Bronchial epithelial cell (primary cell): ENCODE results near the gene EXOC3L1. TPM values are rescaled to one million over a fixed set of nuclear protein-coding genes. Genes with fewer than 3 reads are reported as not detected.

Experiments used
- DNase-seq: peaks from one replicate; pipeline ENCODE4 v3.0.0-alpha.2; 2010; ENCODE audit warnings: low read depth
- FAIRE-seq: peaks from 2 replicates; lab custom pipeline; 2011; peaks lifted over from hg19 to GRCh38; lab: Jason Lieb, UNC
- H3K27me3 ChIP-seq: 2 replicates; pipeline ENCODE4 v1.5.1; 2011; ENCODE audit warnings: low read length; ENCODE audit not compliant: control insufficient read depth, insufficient read depth
- H3K36me3 ChIP-seq: 2 replicates; pipeline ENCODE4 v1.5.1; 2011; ENCODE audit warnings: low read length; ENCODE audit not compliant: control insufficient read depth, insufficient read depth
- H3K4me3 ChIP-seq: 2 replicates; pipeline ENCODE4 v1.5.1; 2011; ENCODE audit warnings: mild to moderate bottlenecking, low read depth, low read length, control low read depth
- CTCF ChIP-seq: IDR thresholded peaks from 2 replicates; pipeline ENCODE4 v1.5.1; 2011; ENCODE audit warnings: mild to moderate bottlenecking, moderate library complexity, low read length, control low read depth, inconsistent platforms; ENCODE audit not compliant: insufficient read depth, severe bottlenecking
- total RNA-seq: library from RNA; depleted of rRNA; stranded (reverse); fragments of >200 nt; gene quantifications from 2 replicates; pipeline ENCODE4 v1.2.1, GENCODE V29; 2014

Gene EXOC3L1
- total RNA-seq, 1 donor from 2014 or later, result not detected

- DNase-seq, result no peak
Measured at GRCh38 chr16:67235816-67236562, 46.1 kb upstream of the EXOC3L1 start.

DNA sequence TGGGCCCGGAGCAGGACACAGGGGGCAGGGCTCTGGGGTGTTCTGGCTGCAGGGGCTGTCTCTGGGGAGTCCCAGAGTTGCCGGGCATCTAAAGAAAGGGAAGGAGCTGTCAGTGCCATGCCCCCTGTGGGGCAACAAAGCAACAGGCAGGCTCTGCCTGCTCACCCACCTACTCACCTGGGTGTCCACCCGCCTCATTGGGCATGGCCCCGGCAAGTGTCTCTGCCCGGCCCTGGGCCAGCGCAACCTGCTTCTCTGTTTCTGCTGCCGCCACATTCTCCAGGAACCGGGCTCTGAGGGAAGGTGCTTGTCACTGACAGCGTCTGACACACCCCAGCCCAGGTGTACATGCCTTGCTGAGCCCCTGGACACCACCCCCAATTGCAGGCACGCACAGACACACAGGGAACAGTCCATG, 44.3 kb upstream of the EXOC3L1 start:
- DNase-seq (no peak), FAIRE-seq (no peak)
- Histone ChIP-seq H3K4me3 (no peak overlapping the region), H3K27me3 (no peaks in the 10 kb centered on the region), H3K36me3 (peaks cover 40% of the 10 kb centered on the region)
- no peak for TF ChIP-seq CTCF

More at GRCh38 chr16:67235816-67236562, 46.1 kb upstream of the EXOC3L1 start:
- H3K27me3 ChIP-seq, result no peaks in the 10 kb centered on the region
- H3K36me3 ChIP-seq, result peaks cover 32% of the 10 kb centered on the region
- no peak for FAIRE-seq
- H3K4me3 ChIP-seq, result no peak overlapping the region
- no peak for TF ChIP-seq CTCF

DNA sequence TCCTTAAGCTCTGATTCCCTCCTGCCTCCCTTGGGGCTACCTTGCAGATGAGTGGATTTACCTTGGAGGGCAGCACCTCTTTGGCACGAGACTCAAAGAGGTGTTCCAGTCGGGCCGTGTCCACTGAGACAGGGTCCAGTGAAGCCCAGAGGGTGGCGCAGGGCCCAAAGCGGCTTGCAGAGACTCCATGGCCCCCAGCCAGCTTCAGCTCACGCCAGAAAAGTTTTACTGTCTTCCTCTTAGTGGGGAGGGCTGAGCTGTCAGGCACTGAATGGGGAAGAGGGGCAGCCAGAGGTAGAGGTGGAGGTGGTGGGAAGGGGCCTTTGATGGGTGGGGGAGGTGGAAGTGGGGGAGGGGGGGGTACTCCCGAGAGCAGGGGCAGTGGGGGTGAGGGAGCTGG, 43.7 kb upstream of the EXOC3L1 start:
- no peaks in the 10 kb centered on the region for H3K27me3 ChIP-seq
- H3K4me3 ChIP-seq, result no peak overlapping the region
- no peak for FAIRE-seq
- TF ChIP-seq CTCF, result no peak
- H3K36me3 ChIP-seq, result peaks cover 41% of the 10 kb centered on the region
- DNase-seq, result no peak

GRCh38 chr16:67230809-67231660, 41.1 kb upstream of the EXOC3L1 start:
- FAIRE-seq, result no peak
- TF ChIP-seq CTCF, result no peak
- no peak for DNase-seq
- Histone ChIP-seq H3K36me3 (peaks cover 27% of the 10 kb centered on the region), H3K27me3 (no peaks in the 10 kb centered on the region), H3K4me3 (no peak overlapping the region)

GRCh38 chr16:67229906-67230808, 40.2 kb upstream of the EXOC3L1 start:
- Histone ChIP-seq H3K36me3 (peaks cover 25% of the 10 kb centered on the region), H3K27me3 (no peaks in the 10 kb centered on the region), H3K4me3 (no peak overlapping the region)
- no peak for FAIRE-seq
- DNase-seq, result no peak
- no peak for TF ChIP-seq CTCF
